GM12878 (cell line): ENCODE measurements around the gene NHS.

ENCODE experiments used
- CEBPB ChIP-seq, 2 experiments: fragments of 150-350 bp in 1 of 2; IDR thresholded peaks; 2 replicates each; pipeline ENCODE4 v1.6.1; 2012 to 2014; ENCODE audit warnings: low read depth in 2 of 2, low read length in 2 of 2, borderline replicate concordance in 1 of 2, inconsistent platforms in 1 of 2
- DPF2 ChIP-seq: fragments of 450-650 bp; IDR thresholded peaks from 2 replicates; pipeline ENCODE4 v1.6.1; 2017; ENCODE audit warnings: mild to moderate bottlenecking
- EP300 ChIP-seq, 2 experiments: fragments of 150-350 bp in 1 of 2; IDR thresholded peaks; 2 replicates each; pipeline ENCODE4 v1.6.1; 2011 to 2012; ENCODE audit warnings: low read depth in 2 of 2, low read length in 2 of 2, borderline replicate concordance in 1 of 2, improper control_type of control experiment in 1 of 2, inconsistent platforms in 1 of 2; ENCODE audit not compliant: control insufficient read depth in 1 of 2
- GABPA ChIP-seq: IDR thresholded peaks from 2 replicates; pipeline ENCODE4 v1.6.1; 2014; ENCODE audit warnings: antibody characterized with exemption, low read depth, mild to moderate bottlenecking, inconsistent platforms
- PML ChIP-seq: IDR thresholded peaks from 2 replicates; pipeline ENCODE4 v1.6.1; 2012; ENCODE audit warnings: low read length, inconsistent platforms
- POLR2AphosphoS5 ChIP-seq: IDR thresholded peaks from 2 replicates; pipeline ENCODE4 v1.6.1; 2011; ENCODE audit warnings: mild to moderate bottlenecking, low read length, inconsistent platforms
- ZNF274 ChIP-seq: IDR thresholded peaks from one replicate; pipeline ENCODE4 v1.8.0; 2011; ENCODE audit not compliant: insufficient read length, insufficient read depth
- ZSCAN29 ChIP-seq: fragments of 450-650 bp; IDR thresholded peaks from 2 replicates; pipeline ENCODE4 v1.6.1; 2017; ENCODE audit warnings: mild to moderate bottlenecking, moderate library complexity
- TF ChIP-seq, protein P1 (sequence below), 3 experiments: IDR thresholded peaks in 2 of 3; conservative IDR thresholded peaks in 1 of 3; 2 replicates each; pipeline ENCODE4 v1.5.1; 2011; ENCODE audit warnings: low read depth in 3 of 3, low read length in 3 of 3, mild to moderate bottlenecking in 3 of 3, control low read depth in 2 of 3, moderate library complexity in 2 of 3, inconsistent platforms in 1 of 3, mixed read lengths in 1 of 3; ENCODE audit not compliant: control insufficient read depth in 2 of 3, insufficient read depth in 1 of 3; ENCODE audit errors: extremely low read depth in 1 of 3
- TF ChIP-seq, protein P2 (sequence below): IDR thresholded peaks from 2 replicates; pipeline ENCODE4 v1.6.1; 2011; ENCODE audit warnings: low read depth, mild to moderate bottlenecking, low read length, moderate library complexity, borderline replicate concordance; ENCODE audit errors: extremely low read depth

DNA sequence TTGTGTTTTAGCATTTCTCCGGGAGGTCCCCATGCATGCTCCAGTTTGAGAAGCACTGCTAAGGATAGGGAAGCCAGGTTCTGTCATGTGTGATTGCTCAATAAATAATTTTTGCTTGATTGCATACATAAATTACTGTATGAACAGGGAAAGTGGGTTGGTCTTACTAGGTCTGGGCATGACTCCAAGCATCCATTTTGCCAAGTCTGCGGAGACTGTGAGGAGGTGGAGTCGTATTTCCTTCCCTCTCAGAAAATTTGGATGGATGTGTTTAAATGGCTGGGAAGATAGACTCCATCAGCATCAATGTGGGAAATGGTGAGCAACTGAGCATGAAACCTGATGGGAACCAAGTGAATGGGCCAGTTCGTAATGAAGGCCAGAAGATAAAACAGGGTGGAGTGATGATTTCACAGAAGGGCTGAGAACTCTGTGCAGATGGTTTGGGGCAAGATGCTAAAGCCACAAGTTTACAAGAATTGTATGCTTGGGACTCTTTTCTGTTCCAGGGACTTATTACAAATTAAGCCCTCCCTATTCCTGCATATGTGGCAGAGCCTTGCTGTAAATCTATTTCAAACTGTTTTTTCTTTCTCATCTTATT lies 84.1 kb downstream of the NHS start:
- TF ChIP-seq CEBPB (IDR thresholded peaks at IDR 0.05; ENCODE audit: borderline replicate concordance in 1 of 2, low read depth in 2 of 2, low read length in 2 of 2) (no peak), ZNF274 (no peak), GABPA (no peak), POLR2AphosphoS5 (no peak), EP300 (IDR thresholded peaks at IDR 0.05; ENCODE audit: borderline replicate concordance in 1 of 2, control insufficient read depth in 1 of 2, low read depth in 2 of 2, low read length in 2 of 2) (no peak), DPF2 (no peak), ZSCAN29 (no peak), PML (no peak)
- TF ChIP-seq, protein P1, sequence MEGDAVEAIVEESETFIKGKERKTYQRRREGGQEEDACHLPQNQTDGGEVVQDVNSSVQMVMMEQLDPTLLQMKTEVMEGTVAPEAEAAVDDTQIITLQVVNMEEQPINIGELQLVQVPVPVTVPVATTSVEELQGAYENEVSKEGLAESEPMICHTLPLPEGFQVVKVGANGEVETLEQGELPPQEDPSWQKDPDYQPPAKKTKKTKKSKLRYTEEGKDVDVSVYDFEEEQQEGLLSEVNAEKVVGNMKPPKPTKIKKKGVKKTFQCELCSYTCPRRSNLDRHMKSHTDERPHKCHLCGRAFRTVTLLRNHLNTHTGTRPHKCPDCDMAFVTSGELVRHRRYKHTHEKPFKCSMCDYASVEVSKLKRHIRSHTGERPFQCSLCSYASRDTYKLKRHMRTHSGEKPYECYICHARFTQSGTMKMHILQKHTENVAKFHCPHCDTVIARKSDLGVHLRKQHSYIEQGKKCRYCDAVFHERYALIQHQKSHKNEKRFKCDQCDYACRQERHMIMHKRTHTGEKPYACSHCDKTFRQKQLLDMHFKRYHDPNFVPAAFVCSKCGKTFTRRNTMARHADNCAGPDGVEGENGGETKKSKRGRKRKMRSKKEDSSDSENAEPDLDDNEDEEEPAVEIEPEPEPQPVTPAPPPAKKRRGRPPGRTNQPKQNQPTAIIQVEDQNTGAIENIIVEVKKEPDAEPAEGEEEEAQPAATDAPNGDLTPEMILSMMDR (IDR thresholded peaks at IDR 0.05 in 2 of 3, conservative IDR thresholded peaks at IDR 0.05 in 1 of 3; ENCODE audit: control insufficient read depth in 2 of 3, extremely low read depth in 1 of 3, insufficient read depth in 1 of 3, low read depth in 3 of 3, low read length in 3 of 3): no peak
- TF ChIP-seq, protein P2, sequence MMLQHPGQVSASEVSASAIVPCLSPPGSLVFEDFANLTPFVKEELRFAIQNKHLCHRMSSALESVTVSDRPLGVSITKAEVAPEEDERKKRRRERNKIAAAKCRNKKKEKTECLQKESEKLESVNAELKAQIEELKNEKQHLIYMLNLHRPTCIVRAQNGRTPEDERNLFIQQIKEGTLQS: no peak
